Trophoblast cell (in vitro differentiated cells and primary cell): ENCODE data around the gene ABHD3.

Experiments
- DNase-seq, 2 donors: peaks; one replicate each; pipeline ENCODE4 v3.0.0-alpha.2; 2016
- H2AFZ ChIP-seq: 2 replicates; pipeline ENCODE4 v1.6.1; 2013; ENCODE audit warnings: low read length, moderate library complexity, mild to moderate bottlenecking; ENCODE audit not compliant: insufficient read depth, poor library complexity
- H2AK5ac ChIP-seq: 2 replicates; pipeline ENCODE4 v1.6.1; 2013; ENCODE audit warnings: mild to moderate bottlenecking, low read length
- H2BK120ac ChIP-seq: 2 replicates; pipeline ENCODE4 v1.6.1; 2013; ENCODE audit warnings: low read length, mild to moderate bottlenecking, moderate library complexity; ENCODE audit not compliant: insufficient read depth, poor library complexity
- H2BK12ac ChIP-seq: 2 replicates; pipeline ENCODE4 v1.6.1; 2013; ENCODE audit warnings: mild to moderate bottlenecking, low read length, moderate library complexity
- H2BK5ac ChIP-seq: 2 replicates; pipeline ENCODE4 v1.6.1; 2013; ENCODE audit warnings: low read length, low read depth, moderate library complexity, mild to moderate bottlenecking; ENCODE audit not compliant: poor library complexity
- H3K14ac ChIP-seq: 2 replicates; pipeline ENCODE4 v1.6.1; 2013; ENCODE audit warnings: mild to moderate bottlenecking, low read length
- H3K18ac ChIP-seq: 2 replicates; pipeline ENCODE4 v1.6.1; 2013; ENCODE audit warnings: mild to moderate bottlenecking, low read length
- H3K23ac ChIP-seq: 2 replicates; pipeline ENCODE4 v1.6.1; 2013; ENCODE audit warnings: low read length
- H3K27ac ChIP-seq: 2 replicates; pipeline ENCODE4 v1.5.1; 2013; ENCODE audit warnings: low read depth, mild to moderate bottlenecking, inconsistent platforms, low read length, moderate library complexity
- H3K27me3 ChIP-seq: 2 replicates; pipeline ENCODE4 v1.6.1; 2013; ENCODE audit warnings: inconsistent platforms, mild to moderate bottlenecking, low read length, moderate library complexity; ENCODE audit not compliant: insufficient read depth
- H3K36me3 ChIP-seq, 2 experiments: 1 replicate in 1 of 2; 2 replicates in 1 of 2; pipeline ENCODE4 v1.6.1; 2013; ENCODE audit warnings: low read length in 2 of 2, mild to moderate bottlenecking in 2 of 2, moderate library complexity in 1 of 2; ENCODE audit not compliant: insufficient read depth in 2 of 2, control insufficient read depth in 1 of 2
- H3K4ac ChIP-seq: 2 replicates; pipeline ENCODE4 v1.6.1; 2013; ENCODE audit warnings: low read depth, mild to moderate bottlenecking, low read length, moderate library complexity
- H3K4me1 ChIP-seq, 2 experiments: 1 replicate in 1 of 2; 2 replicates in 1 of 2; pipeline ENCODE4 v1.6.1; 2013; ENCODE audit warnings: low read length in 2 of 2, mild to moderate bottlenecking in 2 of 2, moderate library complexity in 1 of 2; ENCODE audit not compliant: insufficient read depth in 2 of 2, control insufficient read depth in 1 of 2
- H3K4me2 ChIP-seq: 2 replicates; pipeline ENCODE4 v1.6.1; 2013; ENCODE audit warnings: inconsistent platforms, mild to moderate bottlenecking, low read length, moderate library complexity
- H3K4me3 ChIP-seq: 2 replicates; pipeline ENCODE4 v1.5.1; 2013; ENCODE audit warnings: mild to moderate bottlenecking, low read depth, low read length, inconsistent platforms
- H3K79me1 ChIP-seq: one replicate; pipeline ENCODE4 v1.6.1; 2013; ENCODE audit warnings: low read length
- H3K79me2 ChIP-seq: 2 replicates; pipeline ENCODE4 v1.6.1; 2013; ENCODE audit warnings: low read length, mild to moderate bottlenecking; ENCODE audit not compliant: control insufficient read depth, insufficient read depth, poor library complexity
- H3K9ac ChIP-seq: 2 replicates; pipeline ENCODE4 v1.6.1; 2013; ENCODE audit warnings: mild to moderate bottlenecking, low read length
- H3K9me3 ChIP-seq: 2 replicates; pipeline ENCODE4 v1.6.1; 2013; ENCODE audit warnings: low read depth, mild to moderate bottlenecking, control low read depth, inconsistent platforms, low read length; ENCODE audit not compliant: insufficient read depth
- H4K12ac ChIP-seq: 2 replicates; pipeline ENCODE4 v1.6.1; 2013; ENCODE audit warnings: low read depth, mild to moderate bottlenecking, low read length, moderate library complexity
- H4K8ac ChIP-seq: 2 replicates; pipeline ENCODE4 v1.6.1; 2013; ENCODE audit warnings: low read depth, mild to moderate bottlenecking, low read length, moderate library complexity
- H4K91ac ChIP-seq: one replicate; pipeline ENCODE4 v1.6.1; 2013; ENCODE audit warnings: low read depth, mild to moderate bottlenecking, low read length, moderate library complexity
- WGBS: extraction: QIAGEN DNeasy Blood & Tissue Kit; methylation state at CpG from one replicate; pipeline ENCODE4 v1.1.7; 2013; ENCODE audit warnings: missing lambda C conversion rate; ENCODE audit not compliant: insufficient read length, insufficient coverage; ENCODE audit errors: extremely low coverage; 5-methylcytosine and 5-hydroxymethylcytosine counted together

Gene ABHD3

GRCh38 chr18:21636769-21637168 lies 67.8 kb downstream of the ABHD3 start:
- Histone ChIP-seq H3K4ac (no peak overlapping the region), H3K79me1 (no peaks in the 10 kb centered on the region), H3K79me2 (no peaks in the 10 kb centered on the region), H2BK5ac (no peak overlapping the region), H3K36me3 (peaks cover 6 to 11% of the 10 kb centered on the region in 2 experiments), H3K27me3 (no peaks in the 10 kb centered on the region), H2BK120ac (no peak overlapping the region), H3K9ac (no peak overlapping the region), H3K23ac (no peak overlapping the region), H4K8ac (no peak overlapping the region), H3K9me3 (no peaks in the 10 kb centered on the region), H2AK5ac (no peak overlapping the region), H3K18ac (no peak overlapping the region), H4K91ac (no peak overlapping the region), H3K14ac (no peak overlapping the region), H3K4me3 (no peak overlapping the region), H2AFZ (no peak overlapping the region), H3K27ac (no peak overlapping the region), H4K12ac (no peak overlapping the region), H2BK12ac (no peak overlapping the region), H3K4me1 (no peaks in the 10 kb centered on the region), H3K4me2 (no peak overlapping the region)
- WGBS = no CpG with 5 or more reads among the region's 13 CpGs
- DNase-seq = peak; percentile 71

GRCh38 chr18:21634588-21635199 lies 69.9 kb downstream of the ABHD3 start:
- H3K23ac ChIP-seq = no peak overlapping the region
- no peak overlapping the region for H3K27ac ChIP-seq
- H3K9me3 ChIP-seq = no peaks in the 10 kb centered on the region
- no peak for DNase-seq
- H4K12ac ChIP-seq = no peak overlapping the region
- WGBS = no CpG with 5 or more reads among the region's 4 CpGs
- no peak overlapping the region for H3K4me2 ChIP-seq
- no peak overlapping the region for H4K8ac ChIP-seq
- H4K91ac ChIP-seq = no peak overlapping the region
- H3K4ac ChIP-seq = no peak overlapping the region
- no peak overlapping the region for H2BK120ac ChIP-seq
- H3K79me2 ChIP-seq = no peaks in the 10 kb centered on the region
- no peak overlapping the region for H2AFZ ChIP-seq
- H3K18ac ChIP-seq = no peak overlapping the region
- no peak overlapping the region for H2BK5ac ChIP-seq
- no peak overlapping the region for H3K14ac ChIP-seq
- no peak overlapping the region for H2AK5ac ChIP-seq
- no peaks in the 10 kb centered on the region for H3K79me1 ChIP-seq
- no peaks in the 10 kb centered on the region for H3K27me3 ChIP-seq
- no peak overlapping the region for H3K9ac ChIP-seq
- H2BK12ac ChIP-seq = no peak overlapping the region
- H3K36me3 ChIP-seq = peaks cover 16 to 17% of the 10 kb centered on the region in 2 experiments
- no peaks in the 10 kb centered on the region for H3K4me1 ChIP-seq
- H3K4me3 ChIP-seq = no peak overlapping the region

GRCh38 chr18:21632393-21632792 lies 72.2 kb downstream of the ABHD3 start:
- no peak overlapping the region for H2BK120ac ChIP-seq
- no peak overlapping the region for H3K18ac ChIP-seq
- no peaks in the 10 kb centered on the region for H3K79me2 ChIP-seq
- no peaks in the 10 kb centered on the region for H3K79me1 ChIP-seq
- no peak overlapping the region for H3K4me3 ChIP-seq
- H3K14ac ChIP-seq = no peak overlapping the region
- H4K8ac ChIP-seq = no peak overlapping the region
- H3K23ac ChIP-seq = no peak overlapping the region
- no peak overlapping the region for H3K27ac ChIP-seq
- peaks cover 17 to 25% of the 10 kb centered on the region in 2 experiments for H3K36me3 ChIP-seq
- no peak overlapping the region for H3K4me2 ChIP-seq
- WGBS = no CpG with 5 or more reads among the region's 1 CpG
- no peaks in the 10 kb centered on the region for H3K4me1 ChIP-seq
- no peak overlapping the region for H4K12ac ChIP-seq
- no peak overlapping the region for H3K9ac ChIP-seq
- no peak overlapping the region for H4K91ac ChIP-seq
- no peak overlapping the region for H2AFZ ChIP-seq
- H2BK5ac ChIP-seq = no peak overlapping the region
- no peaks in the 10 kb centered on the region for H3K27me3 ChIP-seq
- no peak overlapping the region for H3K4ac ChIP-seq
- no peak for DNase-seq
- no peak overlapping the region for H2BK12ac ChIP-seq
- H2AK5ac ChIP-seq = no peak overlapping the region
- H3K9me3 ChIP-seq = no peaks in the 10 kb centered on the region

GRCh38 chr18:21629089-21629832 lies 75.3 kb downstream of the ABHD3 start:
- H3K9ac ChIP-seq = no peak overlapping the region
- H4K12ac ChIP-seq = no peak overlapping the region
- WGBS = no CpG with 5 or more reads among the region's 9 CpGs
- no peak overlapping the region for H3K4me3 ChIP-seq
- H3K14ac ChIP-seq = no peak overlapping the region
- DNase-seq = no peak
- no peak overlapping the region for H3K27ac ChIP-seq
- H2BK5ac ChIP-seq = no peak overlapping the region
- H2AFZ ChIP-seq = no peak overlapping the region
- H2BK120ac ChIP-seq = no peak overlapping the region
- no peaks in the 10 kb centered on the region for H3K4me1 ChIP-seq
- H3K4ac ChIP-seq = no peak overlapping the region
- no peak overlapping the region for H2AK5ac ChIP-seq
- H2BK12ac ChIP-seq = no peak overlapping the region
- H3K9me3 ChIP-seq = no peaks in the 10 kb centered on the region
- H3K4me2 ChIP-seq = no peak overlapping the region
- no peaks in the 10 kb centered on the region for H3K27me3 ChIP-seq
- no peaks in the 10 kb centered on the region for H3K79me1 ChIP-seq
- no peak overlapping the region for H3K18ac ChIP-seq
- no peak overlapping the region for H4K91ac ChIP-seq
- H3K23ac ChIP-seq = no peak overlapping the region
- no peak overlapping the region for H4K8ac ChIP-seq
- no peaks in the 10 kb centered on the region for H3K79me2 ChIP-seq
- H3K36me3 ChIP-seq = peaks cover 28 to 38% of the 10 kb centered on the region in 2 experiments
